Activated CD4-positive, alpha-beta T cell treated with anti-CD3 and anti-CD28 coated beads for 36 hours (primary cell): ENCODE measurements around the gene TRAPPC2L. TPM values are rescaled to one million over a fixed set of nuclear protein-coding genes. Genes with fewer than 3 reads are reported as not detected.

Experiments
- ATAC-seq: fragments of 200-7000 bp; cut with Tn5 transposase; one replicate; pipeline ENCODE4 v1.10.0; 2021; ENCODE audit warnings: mild to moderate bottlenecking, moderate library complexity
- CTCF ChIA-PET: fragments of 350-600 bp; sonication (Branson Sonifier 250); formaldehyde crosslinking; loops from one replicate; lab custom pipeline; 2021; ENCODE audit warnings: antibody characterized with exemption; lab: Charles Lee
- POLR2A ChIA-PET: fragments of 350-600 bp; sonication (Branson Sonifier 250); formaldehyde crosslinking; loops from one replicate; lab custom pipeline; 2021; ENCODE audit warnings: antibody characterized with exemption, inconsistent platforms; lab: Charles Lee
- DNase-seq: peaks from one replicate; pipeline ENCODE4 v3.0.0-alpha.2; 2020
- H3K27ac Mint-ChIP-seq: one replicate; pipeline ENCODE4 v1.8.0; 2021; ENCODE audit warnings: mixed read lengths
- H3K27me3 Mint-ChIP-seq: one replicate; pipeline ENCODE4 v1.8.0; 2021; ENCODE audit warnings: mixed read lengths
- H3K36me3 Mint-ChIP-seq: one replicate; pipeline ENCODE4 v1.8.0; 2021; ENCODE audit warnings: low read depth, mixed read lengths
- H3K4me1 Mint-ChIP-seq: one replicate; pipeline ENCODE4 v1.8.0; 2021; ENCODE audit warnings: mixed read lengths
- H3K4me3 Mint-ChIP-seq: one replicate; pipeline ENCODE4 v1.8.0; 2021; ENCODE audit warnings: mild to moderate bottlenecking, moderate library complexity, mixed read lengths
- H3K9me3 Mint-ChIP-seq: one replicate; pipeline ENCODE4 v1.8.0; 2021; ENCODE audit warnings: low read depth, mixed read lengths
- intact Hi-C, 2 experiments: fragments of 100-400 bp; cut with DNase I in 1 of 2; cut with micrococcal nuclease in 1 of 2; formaldehyde crosslinking; loops; one replicate each; pipeline versions ENCODE4 v1.14.2 to v1.15.1; 2022 to 2024; cut with DNase I, micrococcal nuclease
- total RNA-seq, 2 experiments: library from RNA; stranded (reverse); gene quantifications; one replicate each; pipeline ENCODE4 v1.2.3, GENCODE V29; 2021

Gene TRAPPC2L
- total RNA-seq, 2 experiments from 2014 or later: 43.3 to 50.7 TPM

- Mint-ChIP-seq H3K36me3 (peaks cover 41% of the 10 kb centered on the region), H3K4me3 (peak within 1 kb of the TSS; percentile 86), H3K9me3 (no peaks in the 10 kb centered on the region), H3K4me1 (peaks cover 22% of the 10 kb centered on the region), H3K27ac (peak within 1 kb of the TSS; percentile 94), H3K27me3 (no peaks in the 10 kb centered on the region)
- ATAC-seq: peak; percentile 76
- CTCF ChIA-PET: interaction anchor here (0.7 to 5.1 kb wide), 7 partner anchors 18 to 403 kb away, joined by 3 to 22 read pairs (median 4); partner anchors contain the start of genes GALNS and TRAPPC2L
- POLR2A ChIA-PET: interaction anchor here (0.6 to 2.6 kb wide), 6 partner anchors 9 to 423 kb away, joined by 3 to 13 read pairs (median 4); no protein-coding TSS in a partner anchor
- DNase-seq: peak; percentile 99
- intact Hi-C loops: loop anchor here (1.0 to 5.0 kb wide), 15 partner anchors 9 to 845 kb away; partner anchors contain the start of genes CDT1 (in 2 of the 2), TRAPPC2L (in 2 of the 2), ANKRD11 (in 1 of the 2) and CDH15 (in 1 of the 2)
These were observed 45.0 kb upstream of the TRAPPC2L start, which contains the start of gene APRT for GRCh38 chr16:88811769-88812512. Gene APRT, minus strand, starts transcription at chr16:88811928. Its CDS starts 29 bp downstream, at chr16:88811899.

GRCh38 chr16:88812513-88813268, 44.2 kb upstream of the TRAPPC2L start:
- Mint-ChIP-seq H3K27ac (peak overlapping the region; percentile 90), H3K9me3 (no peaks in the 10 kb centered on the region), H3K4me1 (peaks cover 22% of the 10 kb centered on the region), H3K36me3 (peaks cover 34% of the 10 kb centered on the region), H3K4me3 (peak overlapping the region; percentile 86), H3K27me3 (no peaks in the 10 kb centered on the region)
- DNase-seq: peak; percentile 68
- ChIA-PET POLR2A (interaction anchor here (0.6 to 1.3 kb wide), 4 partner anchors 45 to 704 kb away, joined by 4 to 8 read pairs (median 4); no protein-coding TSS in a partner anchor), CTCF (interaction anchor here (0.6 to 5.1 kb wide), 9 partner anchors 30 to 402 kb away, joined by 3 to 22 read pairs (median 4); partner anchors contain the start of genes GALNS and TRAPPC2L)
- no peak for ATAC-seq
- intact Hi-C loops: loop anchor here (1.0 to 5.0 kb wide), 8 partner anchors 9 to 404 kb away; partner anchors contain the start of genes TRAPPC2L (in 2 of the 2), CDT1 (in 1 of the 2), CYBA (in 1 of the 2) and GALNS (in 1 of the 2)

- peak overlapping the region; percentile 16 for H3K4me3 Mint-ChIP-seq
- intact Hi-C loops: loop anchor here (2.0 to 5.0 kb wide), 3 partner anchors 43 to 304 kb away; partner anchors contain the start of genes GALNS (in 1 of the 2) and TRAPPC2L (in 1 of the 2)
- no peak for DNase-seq
- peak overlapping the region; percentile 2 for H3K27ac Mint-ChIP-seq
- H3K9me3 Mint-ChIP-seq: no peaks in the 10 kb centered on the region
- CTCF ChIA-PET: interaction anchor here (0.6 to 5.1 kb wide), 7 partner anchors 31 to 395 kb away, joined by 3 to 22 read pairs (median 4); partner anchors contain the start of genes GALNS and TRAPPC2L
- H3K27me3 Mint-ChIP-seq: no peaks in the 10 kb centered on the region
- ATAC-seq: no peak
- peaks cover 26% of the 10 kb centered on the region for H3K36me3 Mint-ChIP-seq
- peaks cover 17% of the 10 kb centered on the region for H3K4me1 Mint-ChIP-seq
- POLR2A ChIA-PET: interaction anchor here (0.6 to 1.1 kb wide), 3 partner anchors 43 to 703 kb away, joined by 3 to 8 read pairs (median 4); no protein-coding TSS in a partner anchor
These were observed 43.4 kb upstream of the TRAPPC2L start for GRCh38 chr16:88813269-88814143.

GRCh38 chr16:88814144-88814502, 42.8 kb upstream of the TRAPPC2L start:
- ATAC-seq: no peak
- no peaks in the 10 kb centered on the region for H3K9me3 Mint-ChIP-seq
- H3K27me3 Mint-ChIP-seq: no peaks in the 10 kb centered on the region
- peaks cover 15% of the 10 kb centered on the region for H3K4me1 Mint-ChIP-seq
- ChIA-PET POLR2A (interaction anchor here (1.1 kb wide), 1 partner anchor 44 kb away, joined by 3 read pairs; no protein-coding TSS in a partner anchor), CTCF (interaction anchor here (0.9 to 2.2 kb wide), 3 partner anchors 77 to 394 kb away, joined by 3 to 8 read pairs (median 4); no protein-coding TSS in a partner anchor)
- no peak for DNase-seq
- no peak overlapping the region for H3K4me3 Mint-ChIP-seq
- intact Hi-C loops: loop anchor here in 1 of 2 experiments (5.0 kb wide), 2 partner anchors 128 to 303 kb away; no protein-coding TSS in a partner anchor
- peak overlapping the region; percentile 2 for H3K27ac Mint-ChIP-seq
- peaks cover 22% of the 10 kb centered on the region for H3K36me3 Mint-ChIP-seq

- intact Hi-C loops: loop anchor here in 1 of 2 experiments (5.0 kb wide), 1 partner anchor 402 kb away; the partner anchor contains the start of gene ZNF778
- ChIA-PET CTCF (interaction anchor here (0.5 to 2.3 kb wide), 3 partner anchors 34 to 209 kb away, joined by 3 to 17 read pairs (median 3); partner anchors contain the start of genes GALNS and TRAPPC2L), POLR2A (no interaction called here)
- H3K27me3 Mint-ChIP-seq: no peaks in the 10 kb centered on the region
- no peaks in the 10 kb centered on the region for H3K9me3 Mint-ChIP-seq
- DNase-seq: no peak
- H3K4me3 Mint-ChIP-seq: no peak overlapping the region
- peaks cover 6% of the 10 kb centered on the region for H3K4me1 Mint-ChIP-seq
- no peak for ATAC-seq
- peaks cover 11% of the 10 kb centered on the region for H3K36me3 Mint-ChIP-seq
- no peak overlapping the region for H3K27ac Mint-ChIP-seq
These were observed 41.7 kb upstream of the TRAPPC2L start for GRCh38 chr16:88815227-88815626.

- Mint-ChIP-seq H3K27ac (no peak overlapping the region), H3K9me3 (no peaks in the 10 kb centered on the region), H3K4me3 (no peak overlapping the region), H3K27me3 (no peaks in the 10 kb centered on the region), H3K4me1 (peaks cover 5% of the 10 kb centered on the region), H3K36me3 (peaks cover 2% of the 10 kb centered on the region)
- ATAC-seq (peak; percentile 18), DNase-seq (peak; percentile 80)
- POLR2A ChIA-PET: no interaction called here
- intact Hi-C loops: loop anchor here (1.0 to 5.0 kb wide), 4 partner anchors 41 to 401 kb away; partner anchors contain the start of genes TRAPPC2L (in 1 of the 2) and ZNF778 (in 1 of the 2)
- CTCF ChIA-PET: interaction anchor here (0.5 to 2.3 kb wide), 3 partner anchors 35 to 208 kb away, joined by 3 to 17 read pairs (median 3); partner anchors contain the start of genes GALNS and TRAPPC2L
These were observed 40.9 kb upstream of the TRAPPC2L start for GRCh38 chr16:88815901-88816589.

GRCh38 chr16:88816736-88817535, 40.0 kb upstream of the TRAPPC2L start:
- H3K27me3 Mint-ChIP-seq: no peaks in the 10 kb centered on the region
- no peaks in the 10 kb centered on the region for H3K36me3 Mint-ChIP-seq
- POLR2A ChIA-PET: no interaction called here
- H3K4me3 Mint-ChIP-seq: no peak overlapping the region
- ATAC-seq (no peak), DNase-seq (no peak)
- H3K9me3 Mint-ChIP-seq: no peaks in the 10 kb centered on the region
- no peak overlapping the region for H3K27ac Mint-ChIP-seq
- intact Hi-C loops: loop anchor here (1.0 to 5.0 kb wide), 4 partner anchors 40 to 400 kb away; partner anchors contain the start of genes TRAPPC2L (in 1 of the 2) and ZNF778 (in 1 of the 2)
- CTCF ChIA-PET: interaction anchor here (2.3 kb wide), 1 partner anchor 41 kb away, joined by 17 read pairs; the partner anchor contains the start of genes GALNS and TRAPPC2L
- H3K4me1 Mint-ChIP-seq: peaks cover 5% of the 10 kb centered on the region

- no peak overlapping the region for H3K4me3 Mint-ChIP-seq
- POLR2A ChIA-PET: no interaction called here
- no peak overlapping the region for H3K27ac Mint-ChIP-seq
- CTCF ChIA-PET: interaction anchor here (0.8 kb wide), 1 partner anchor 28 kb away, joined by 3 read pairs; no protein-coding TSS in a partner anchor
- no peaks in the 10 kb centered on the region for H3K9me3 Mint-ChIP-seq
- H3K27me3 Mint-ChIP-seq: no peaks in the 10 kb centered on the region
- intact Hi-C loops: loop anchor here in 1 of 2 experiments (5.0 kb wide), 1 partner anchor 399 kb away; the partner anchor contains the start of gene ZNF778
- ATAC-seq (no peak), DNase-seq (no peak)
- H3K4me1 Mint-ChIP-seq: peaks cover 2% of the 10 kb centered on the region
- H3K36me3 Mint-ChIP-seq: no peaks in the 10 kb centered on the region
These were observed 38.9 kb upstream of the TRAPPC2L start for GRCh38 chr16:88817785-88818574.
